GM20000 (cell line): Measurements from ENCODE around the gene METTL2B.
"Not testable (repeated sequence)": the region's sequence is repeated elsewhere in the genome, so short reads cannot be mapped to it uniquely, and the experiment has no call there.

ENCODE experiments used
- DNase-seq: peaks from one replicate; pipeline ENCODE4 v3.0.0; 2012; ENCODE audit warnings: low spot score
- CTCF ChIP-seq: IDR thresholded peaks from 2 replicates; pipeline ENCODE4 v1.5.1; 2012; ENCODE audit warnings: mild to moderate bottlenecking, control low read depth; ENCODE audit errors: extremely low read depth, missing control alignments

The METTL2B gene

GRCh38 chr7:128550920-128551319 is 74.4 kb downstream of the METTL2B start:
- no peak for DNase-seq
- no peak for TF ChIP-seq CTCF

- DNase-seq, result not testable (repeated sequence)
Observed at GRCh38 chr7:128554394-128554793, 77.8 kb downstream of the METTL2B start.
